RKO (cell line): ENCODE results near the gene LMOD2.

Experiments used
- DNase-seq: peaks from one replicate; pipeline ENCODE4 v3.0.0-alpha.2; 2016; ENCODE audit warnings: low spot score

LMOD2 gene

GRCh38 chr7:123673137-123673732 is 17.6 kb downstream of the LMOD2 start:
- peak; percentile 16 for DNase-seq

DNA sequence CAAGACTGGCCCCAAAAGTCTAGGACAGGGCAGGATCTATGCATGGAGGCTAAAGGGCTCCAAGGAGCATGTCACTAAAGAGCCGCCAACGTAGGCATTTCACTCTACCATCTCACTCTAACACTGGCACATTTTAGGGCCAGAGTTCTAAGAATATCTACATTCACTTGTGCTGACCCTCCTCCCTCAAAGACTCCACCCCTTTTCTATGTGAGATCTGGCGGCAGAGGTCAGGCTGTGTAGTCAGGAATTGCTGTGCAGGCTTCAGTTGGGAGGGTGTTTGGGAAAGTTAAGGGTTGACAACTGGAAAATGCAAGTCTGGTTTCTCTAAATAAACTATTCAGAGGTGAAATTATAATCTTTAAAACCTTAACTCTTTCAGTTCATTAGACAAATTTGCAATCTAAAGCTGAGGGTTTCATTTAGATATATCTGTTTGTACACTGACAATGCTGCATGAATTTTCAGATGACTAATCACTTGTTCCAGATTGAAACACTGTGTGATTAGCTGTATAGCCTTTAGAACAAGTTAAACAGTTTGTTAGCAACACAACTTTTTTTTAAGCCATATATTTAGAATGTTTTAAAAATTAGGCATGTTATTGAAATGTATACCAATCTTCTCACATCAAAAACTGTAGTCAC is 18.2 kb downstream of the LMOD2 start:
- DNase-seq = no peak

GRCh38 chr7:123674399-123675180 is 18.9 kb downstream of the LMOD2 start:
- DNase-seq = no peak

GRCh38 chr7:123675181-123675473 is 19.5 kb downstream of the LMOD2 start:
- DNase-seq = no peak

- no peak for DNase-seq
Observed at GRCh38 chr7:123677061-123677715, 21.5 kb downstream of the LMOD2 start.

DNA sequence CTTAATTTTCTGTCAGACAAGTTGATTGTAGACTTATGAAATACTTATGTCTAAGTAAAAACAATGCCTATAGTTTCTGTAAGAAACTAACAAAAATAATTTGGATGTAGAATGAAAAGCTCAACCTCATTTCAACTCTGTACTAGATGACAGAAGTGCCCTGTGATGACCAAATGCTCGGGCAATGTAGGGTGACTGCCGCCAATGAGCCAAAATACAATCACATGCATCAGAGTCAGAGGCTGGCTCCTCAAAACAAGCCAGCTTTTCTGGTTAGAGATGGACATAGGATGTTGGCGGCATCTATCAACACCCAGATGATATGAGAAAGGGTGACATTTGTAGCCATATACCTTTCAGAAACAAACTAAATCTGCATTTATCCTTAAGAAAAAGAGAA is 23.9 kb downstream of the LMOD2 start:
- DNase-seq = no peak

GRCh38 chr7:123680580-123680979 is 24.9 kb downstream of the LMOD2 start:
- DNase-seq = no peak

DNA sequence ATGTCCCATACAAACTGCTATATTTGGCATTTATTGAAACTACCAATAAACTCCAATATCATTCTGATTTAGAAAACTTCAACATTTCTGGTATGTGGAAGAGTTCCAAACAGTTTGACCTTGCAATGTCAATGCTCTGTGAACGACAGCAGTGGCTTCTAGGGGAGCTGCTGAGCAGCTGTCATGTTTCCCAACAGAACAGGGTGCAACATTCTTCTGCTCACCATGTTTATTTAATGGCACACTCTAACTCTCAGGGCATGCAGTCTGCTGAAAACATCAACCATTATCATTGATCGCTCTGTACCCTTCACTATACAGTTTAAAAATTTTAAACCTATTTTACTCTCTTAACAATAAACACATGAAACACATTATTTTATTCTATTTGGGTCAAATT is 25.9 kb downstream of the LMOD2 start:
- DNase-seq = no peak

- peak; percentile 80 for DNase-seq
Observed at GRCh38 chr7:123682690-123683089, 27.0 kb downstream of the LMOD2 start.

DNA sequence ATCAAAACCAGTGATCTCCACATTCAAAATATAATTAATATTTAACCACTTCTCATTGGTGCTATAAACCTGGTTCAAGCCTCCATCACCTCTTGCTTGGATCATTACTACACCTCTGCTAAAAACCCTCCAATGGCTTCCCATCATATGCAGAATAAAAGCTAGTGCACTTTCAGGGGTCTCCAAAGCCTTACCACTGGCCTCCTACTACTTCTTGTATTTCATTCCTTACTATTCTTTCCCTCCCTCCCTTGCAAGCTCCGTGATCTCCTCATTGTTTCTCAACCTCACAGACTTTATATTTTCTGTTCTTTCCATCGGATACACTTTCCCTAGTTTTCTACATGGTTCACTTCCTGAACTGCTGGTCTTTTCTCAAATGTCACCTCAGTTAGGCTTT is 31.5 kb downstream of the LMOD2 start:
- DNase-seq = no peak

DNA sequence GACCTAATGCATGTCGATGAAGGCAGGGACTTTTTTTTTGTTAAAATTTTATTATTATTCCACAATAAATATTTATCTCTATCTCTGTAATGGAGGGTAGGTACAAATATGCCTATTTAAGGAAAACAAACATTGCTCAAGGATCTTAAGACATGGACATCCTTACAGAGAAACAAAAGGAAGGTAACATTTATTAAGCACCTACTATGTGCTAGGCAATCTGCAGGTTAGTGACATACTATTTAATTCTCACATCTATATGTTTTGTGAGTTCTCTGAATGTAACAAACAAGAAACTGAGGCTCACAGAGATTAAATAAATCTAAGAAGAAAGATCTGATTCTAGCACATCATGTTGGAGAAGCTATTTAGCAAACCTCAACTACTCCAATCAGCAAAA is 32.1 kb downstream of the LMOD2 start:
- no peak for DNase-seq

- DNase-seq = no peak
Observed at GRCh38 chr7:123689250-123689649, 33.6 kb downstream of the LMOD2 start.

GRCh38 chr7:123690550-123690949 is 34.9 kb downstream of the LMOD2 start:
- DNase-seq = no peak

DNA sequence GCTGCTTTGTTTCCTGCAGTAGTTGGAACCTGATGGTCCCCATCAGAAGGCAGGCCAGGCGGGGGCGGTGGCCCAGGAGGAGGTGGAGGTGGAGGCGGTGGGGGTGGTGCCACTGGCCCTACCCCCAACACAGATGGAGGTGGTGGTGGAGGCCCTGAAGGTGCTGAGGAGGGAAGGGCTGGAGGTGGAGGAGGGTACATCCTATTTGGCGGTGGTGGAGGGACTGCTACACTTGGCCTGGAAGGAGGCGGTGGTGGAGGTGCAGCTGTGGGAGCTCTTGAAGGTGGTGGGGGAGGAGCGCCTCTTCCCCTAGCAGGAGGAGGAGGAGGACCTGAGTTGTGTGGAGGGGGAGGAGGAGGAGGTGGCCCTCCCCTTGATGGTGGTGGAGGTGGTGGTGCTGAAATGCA is 36.8 kb downstream of the LMOD2 start:
- DNase-seq = no peak

GRCh38 chr7:123695944-123696677 is 40.4 kb downstream of the LMOD2 start:
- DNase-seq = no peak

DNA sequence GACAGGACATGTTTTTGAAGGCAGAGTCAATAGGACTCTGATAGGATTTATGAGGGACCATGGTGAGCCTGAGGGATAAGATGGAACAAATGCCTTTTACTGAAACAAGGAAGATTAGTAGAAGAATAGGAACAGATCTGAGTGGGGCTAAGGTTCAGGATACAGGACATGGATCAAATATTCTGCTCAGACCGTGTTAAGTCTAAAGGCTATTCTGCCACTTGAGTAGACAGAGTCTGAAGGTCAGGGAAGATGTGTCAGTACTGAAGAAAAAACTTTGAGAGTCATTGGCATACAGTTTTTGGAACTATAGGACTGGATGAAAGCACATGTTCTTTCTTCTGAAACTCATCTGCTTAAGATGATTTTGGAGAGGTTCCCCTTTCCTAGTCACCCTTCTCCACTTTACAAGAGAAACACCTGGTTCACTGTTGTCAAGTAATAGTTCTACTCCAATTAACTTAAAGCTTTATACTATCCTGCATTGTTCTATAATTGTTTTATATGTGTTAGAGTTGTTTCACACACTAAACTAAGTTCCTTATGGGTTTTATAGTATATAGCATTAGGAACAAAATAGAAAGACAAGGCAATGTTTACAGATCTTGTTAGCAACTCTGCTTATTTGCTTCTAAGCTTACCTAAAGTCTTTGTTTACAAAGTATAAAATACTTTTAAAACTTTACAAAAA is 49.7 kb downstream of the LMOD2 start:
- no peak for DNase-seq

DNA sequence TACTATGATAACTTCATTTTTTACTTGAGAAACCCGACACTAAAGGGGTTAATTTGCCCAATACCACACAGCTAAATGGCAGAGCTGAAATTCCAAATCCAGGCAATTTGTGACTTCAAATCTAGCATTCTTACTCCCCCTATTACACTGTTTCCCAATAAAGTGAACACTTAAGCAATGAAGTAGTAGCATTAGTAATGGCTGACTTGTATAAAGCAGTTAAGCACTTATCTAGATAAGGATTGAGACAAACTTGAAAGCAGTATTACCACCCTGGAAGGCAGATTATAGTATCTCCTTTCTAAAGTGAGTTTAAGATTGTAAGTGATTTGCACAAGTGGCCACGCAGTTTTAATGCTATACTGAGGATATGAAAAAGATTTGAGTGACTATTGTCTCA is 53.9 kb downstream of the LMOD2 start:
- DNase-seq = no peak

GRCh38 chr7:123710683-123711082 is 55.0 kb downstream of the LMOD2 start:
- DNase-seq = no peak

- DNase-seq = peak; percentile 27
Observed at GRCh38 chr7:123711832-123712293, 56.2 kb downstream of the LMOD2 start.

- DNase-seq = no peak
Observed at GRCh38 chr7:123712619-123713018, 57.0 kb downstream of the LMOD2 start.
